ENCODE measurements around the gene PAX2.

PAX2 gene

DNA sequence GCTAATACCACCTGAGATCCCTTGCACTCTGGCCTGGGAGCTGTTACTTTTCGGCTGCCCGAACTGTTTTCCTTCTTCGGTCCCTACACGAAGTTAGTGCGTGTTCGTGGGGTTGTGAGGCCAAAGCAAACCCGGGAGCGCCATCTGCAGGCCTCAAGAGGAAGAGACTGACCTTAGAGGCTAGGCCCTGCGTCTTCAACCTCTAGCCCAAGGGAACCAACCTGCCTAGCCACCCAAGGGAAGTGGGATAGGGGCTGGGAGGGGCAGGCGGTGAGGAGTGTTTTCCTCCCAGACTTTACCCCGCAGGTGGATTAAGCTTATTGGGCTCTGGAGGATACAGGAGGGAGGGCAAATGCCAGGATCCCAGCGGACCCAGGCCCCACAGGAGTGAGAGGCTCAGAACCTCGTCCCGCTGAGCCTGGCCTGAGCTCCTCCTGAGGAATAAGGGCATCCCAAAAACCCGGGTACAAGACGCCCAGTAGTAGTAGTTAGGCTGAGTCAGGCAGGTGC is 1.7 kb upstream of the PAX2 start:
- DNase-seq (ENCODE audit: insufficient read length, low spot score) (no peak), FAIRE-seq (peak; percentile 84)
- TF ChIP-seq PAX5 (IDR thresholded peaks at IDR 0.05; ENCODE audit: insufficient read depth, low read length, severe bottlenecking) (no peak), POLR2AphosphoS5 (IDR thresholded peaks at IDR 0.05; ENCODE audit: low read depth, low read length) (no peak), SPI1 (IDR thresholded peaks at IDR 0.05; ENCODE audit: low read depth, low read length) (no peak), POLR2A (IDR thresholded peaks at IDR 0.05; ENCODE audit: low read depth, low read length) (no peak), POU2F2 (IDR thresholded peaks at IDR 0.05; ENCODE audit: low read depth, low read length) (no peak), TAF1 (IDR thresholded peaks at IDR 0.05; ENCODE audit: low read depth, low read length) (no peak)

- TF ChIP-seq TAF1 (IDR thresholded peaks at IDR 0.05; ENCODE audit: low read depth, low read length) (no peak), SPI1 (IDR thresholded peaks at IDR 0.05; ENCODE audit: low read depth, low read length) (no peak), POU2F2 (IDR thresholded peaks at IDR 0.05; ENCODE audit: low read depth, low read length) (no peak), PAX5 (IDR thresholded peaks at IDR 0.05; ENCODE audit: insufficient read depth, low read length, severe bottlenecking) (no peak), POLR2AphosphoS5 (IDR thresholded peaks at IDR 0.05; ENCODE audit: low read depth, low read length) (no peak), POLR2A (IDR thresholded peaks at IDR 0.05; ENCODE audit: low read depth, low read length) (no peak)
- FAIRE-seq: no peak
Measured at GRCh38 chr10:100744136-100744986, 1.0 kb upstream of the PAX2 start.

DNA sequence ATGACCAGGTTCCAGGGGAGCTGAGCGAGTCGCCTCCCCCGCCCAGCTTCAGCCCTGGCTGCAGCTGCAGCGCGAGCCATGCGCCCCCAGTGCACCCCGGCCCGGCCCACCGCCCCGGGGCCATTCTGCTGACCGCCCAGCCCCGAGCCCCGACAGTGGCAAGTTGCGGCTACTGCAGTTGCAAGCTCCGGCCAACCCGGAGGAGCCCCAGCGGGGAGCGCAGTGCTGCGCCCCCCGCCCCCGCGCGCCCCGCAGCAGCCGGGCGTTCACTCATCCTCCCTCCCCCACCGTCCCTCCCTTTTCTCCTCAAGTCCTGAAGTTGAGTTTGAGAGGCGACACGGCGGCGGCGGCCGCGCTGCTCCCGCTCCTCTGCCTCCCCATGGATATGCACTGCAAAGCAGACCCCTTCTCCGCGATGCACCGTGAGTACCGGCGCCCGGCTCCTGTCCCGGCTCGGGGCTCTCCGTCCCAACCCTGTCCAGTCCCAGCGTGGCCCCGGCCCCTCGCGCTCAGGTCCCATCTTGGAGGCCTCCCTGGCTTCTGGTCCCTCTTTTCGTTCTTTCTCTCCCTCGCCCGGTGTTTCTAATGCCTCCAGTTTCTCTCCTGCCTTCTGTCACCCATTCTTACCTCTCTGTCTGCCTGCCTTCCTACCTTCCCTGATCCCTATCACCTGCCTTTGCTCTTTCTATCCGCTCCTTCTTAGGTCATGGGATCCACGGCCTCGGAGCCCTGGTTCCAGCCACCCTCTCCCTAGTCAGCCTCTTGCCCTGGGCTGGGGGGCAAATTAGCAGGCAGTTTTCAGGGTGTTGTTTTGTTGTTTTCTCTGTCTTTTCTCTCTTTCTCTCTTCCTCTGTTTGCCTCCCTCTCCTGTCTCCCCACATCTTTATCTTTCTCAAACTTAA is 751 bp downstream of the PAX2 start:
- no peak for TF ChIP-seq PAX5 (IDR thresholded peaks at IDR 0.05; ENCODE audit: insufficient read depth, low read length, severe bottlenecking)
- no peak for TF ChIP-seq SPI1 (IDR thresholded peaks at IDR 0.05; ENCODE audit: low read depth, low read length)
- TF ChIP-seq POLR2A (IDR thresholded peaks at IDR 0.05; ENCODE audit: low read depth, low read length): no peak
- no peak for TF ChIP-seq TAF1 (IDR thresholded peaks at IDR 0.05; ENCODE audit: low read depth, low read length)
- no peak for TF ChIP-seq POLR2AphosphoS5 (IDR thresholded peaks at IDR 0.05; ENCODE audit: low read depth, low read length)
- FAIRE-seq (no peak), DNase-seq (ENCODE audit: insufficient read length, low spot score) (no peak)

More at GRCh38 chr10:100744136-100744986, 1.0 kb upstream of the PAX2 start:
- no peak for DNase-seq (ENCODE audit: insufficient read length, low spot score)

GRCh38 chr10:100746784-100747455 is 1.5 kb downstream of the PAX2 start:
- no peak for DNase-seq (ENCODE audit: insufficient read length, low spot score)
- FAIRE-seq: no peak
- TF ChIP-seq PAX5 (IDR thresholded peaks at IDR 0.05; ENCODE audit: insufficient read depth, low read length, severe bottlenecking): no peak
- no peak for TF ChIP-seq POLR2AphosphoS5 (IDR thresholded peaks at IDR 0.05; ENCODE audit: low read depth, low read length)
- TF ChIP-seq POLR2A (IDR thresholded peaks at IDR 0.05; ENCODE audit: low read depth, low read length): no peak
- TF ChIP-seq POU2F2 (IDR thresholded peaks at IDR 0.05; ENCODE audit: low read depth, low read length): no peak
- TF ChIP-seq TAF1 (IDR thresholded peaks at IDR 0.05; ENCODE audit: low read depth, low read length): no peak
- no peak for TF ChIP-seq SPI1 (IDR thresholded peaks at IDR 0.05; ENCODE audit: low read depth, low read length)

GRCh38 chr10:100747456-100748230 is 2.3 kb downstream of the PAX2 start:
- no peak for DNase-seq (ENCODE audit: insufficient read length, low spot score)
- no peak for FAIRE-seq
- TF ChIP-seq POLR2AphosphoS5 (IDR thresholded peaks at IDR 0.05; ENCODE audit: low read depth, low read length): no peak
- no peak for TF ChIP-seq SPI1 (IDR thresholded peaks at IDR 0.05; ENCODE audit: low read depth, low read length)
- TF ChIP-seq PAX5 (IDR thresholded peaks at IDR 0.05; ENCODE audit: insufficient read depth, low read length, severe bottlenecking): no peak
- TF ChIP-seq POLR2A (IDR thresholded peaks at IDR 0.05; ENCODE audit: low read depth, low read length): no peak
- no peak for TF ChIP-seq POU2F2 (IDR thresholded peaks at IDR 0.05; ENCODE audit: low read depth, low read length)
- no peak for TF ChIP-seq TAF1 (IDR thresholded peaks at IDR 0.05; ENCODE audit: low read depth, low read length)

GRCh38 chr10:100748231-100749058 is 3.1 kb downstream of the PAX2 start:
- no peak for DNase-seq (ENCODE audit: insufficient read length, low spot score)
- TF ChIP-seq POLR2A (IDR thresholded peaks at IDR 0.05; ENCODE audit: low read depth, low read length) (no peak), POLR2AphosphoS5 (IDR thresholded peaks at IDR 0.05; ENCODE audit: low read depth, low read length) (no peak), SPI1 (IDR thresholded peaks at IDR 0.05; ENCODE audit: low read depth, low read length) (no peak), TAF1 (IDR thresholded peaks at IDR 0.05; ENCODE audit: low read depth, low read length) (no peak), PAX5 (IDR thresholded peaks at IDR 0.05; ENCODE audit: insufficient read depth, low read length, severe bottlenecking) (no peak), POU2F2 (IDR thresholded peaks at IDR 0.05; ENCODE audit: low read depth, low read length) (no peak)
- FAIRE-seq: no peak

DNA sequence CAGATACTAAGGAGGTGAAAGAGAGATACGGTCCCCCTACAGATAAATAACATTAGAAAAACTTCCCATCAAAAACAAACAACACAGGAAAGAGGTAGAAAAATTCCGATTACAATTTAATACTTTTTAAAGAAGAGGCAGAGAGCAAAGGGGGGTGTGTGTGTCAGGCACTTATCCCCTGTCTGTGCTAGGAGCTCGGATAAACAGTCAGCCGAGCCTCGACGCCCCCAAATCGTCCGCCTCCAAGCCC is 3.6 kb downstream of the PAX2 start:
- FAIRE-seq: no peak
- TF ChIP-seq PAX5 (IDR thresholded peaks at IDR 0.05; ENCODE audit: insufficient read depth, low read length, severe bottlenecking) (no peak), POLR2A (IDR thresholded peaks at IDR 0.05; ENCODE audit: low read depth, low read length) (no peak), SPI1 (IDR thresholded peaks at IDR 0.05; ENCODE audit: low read depth, low read length) (no peak), POU2F2 (IDR thresholded peaks at IDR 0.05; ENCODE audit: low read depth, low read length) (no peak), POLR2AphosphoS5 (IDR thresholded peaks at IDR 0.05; ENCODE audit: low read depth, low read length) (no peak), TAF1 (IDR thresholded peaks at IDR 0.05; ENCODE audit: low read depth, low read length) (no peak)
- no peak for DNase-seq (ENCODE audit: insufficient read length, low spot score)
